IMR-90 (cell line): ENCODE results near the gene C9orf57.
"Not testable (repeated sequence)": the region's sequence is repeated elsewhere in the genome, so short reads cannot be mapped to it uniquely, and the experiment has no call there.

Experiments used
- POLR2A ChIP-seq: IDR thresholded peaks from 2 replicates; pipeline ENCODE4 v1.6.1; 2012; ENCODE audit warnings: mild to moderate bottlenecking, low read depth, low read length
- RFX5 ChIP-seq: IDR thresholded peaks from 2 replicates; pipeline ENCODE4 v1.8.0; 2012; ENCODE audit warnings: low read depth, mild to moderate bottlenecking, low read length, moderate library complexity

- TF ChIP-seq RFX5, POLR2A: not testable (repeated sequence)
These were observed 52.7 kb downstream of the C9orf57 start for GRCh38 chr9:72007726-72008125.
